ENCODE measurements around the gene SYCP1.

GRCh38 chr1:115013792-115014191 lies 159.1 kb downstream of the SYCP1 start:
- TF ChIP-seq, protein P1, sequence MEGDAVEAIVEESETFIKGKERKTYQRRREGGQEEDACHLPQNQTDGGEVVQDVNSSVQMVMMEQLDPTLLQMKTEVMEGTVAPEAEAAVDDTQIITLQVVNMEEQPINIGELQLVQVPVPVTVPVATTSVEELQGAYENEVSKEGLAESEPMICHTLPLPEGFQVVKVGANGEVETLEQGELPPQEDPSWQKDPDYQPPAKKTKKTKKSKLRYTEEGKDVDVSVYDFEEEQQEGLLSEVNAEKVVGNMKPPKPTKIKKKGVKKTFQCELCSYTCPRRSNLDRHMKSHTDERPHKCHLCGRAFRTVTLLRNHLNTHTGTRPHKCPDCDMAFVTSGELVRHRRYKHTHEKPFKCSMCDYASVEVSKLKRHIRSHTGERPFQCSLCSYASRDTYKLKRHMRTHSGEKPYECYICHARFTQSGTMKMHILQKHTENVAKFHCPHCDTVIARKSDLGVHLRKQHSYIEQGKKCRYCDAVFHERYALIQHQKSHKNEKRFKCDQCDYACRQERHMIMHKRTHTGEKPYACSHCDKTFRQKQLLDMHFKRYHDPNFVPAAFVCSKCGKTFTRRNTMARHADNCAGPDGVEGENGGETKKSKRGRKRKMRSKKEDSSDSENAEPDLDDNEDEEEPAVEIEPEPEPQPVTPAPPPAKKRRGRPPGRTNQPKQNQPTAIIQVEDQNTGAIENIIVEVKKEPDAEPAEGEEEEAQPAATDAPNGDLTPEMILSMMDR (IDR thresholded peaks at IDR 0.05) = no peak
- TF ChIP-seq POLR2A (IDR thresholded peaks at IDR 0.05) (no peak), POLR2AphosphoS5 (IDR thresholded peaks at IDR 0.05) (no peak), EP300 (IDR thresholded peaks at IDR 0.05) (no peak)

Measured in stomach (tissue), 4 donors.